Adrenal gland (tissue), 5 donors: ENCODE results near the gene HMBS.

Source experiments
- CTCF ChIP-seq, 6 experiments: fragments of 450-650 bp in 4 of 6; fragments of 200-600 bp in 2 of 6; sonication (generic) in 1 of 6; IDR thresholded peaks; 1 replicate in 5 of 6; 2 replicates in 1 of 6; pipeline versions ENCODE4 v1.5.1 to v1.8.0; 2016 to 2021; ENCODE audit warnings: antibody characterized with exemption in 6 of 6, mild to moderate bottlenecking in 2 of 6, moderate library complexity in 1 of 6
- POLR2A ChIP-seq, 2 donors: fragments of 450-650 bp; IDR thresholded peaks; one replicate each; pipeline ENCODE4 v1.6.1; 2017; ENCODE audit warnings: antibody characterized with exemption in 2 of 2, mild to moderate bottlenecking in 2 of 2, moderate library complexity in 1 of 2
- donor health status: DM: no; HTN: no; CAD: no.

DNA sequence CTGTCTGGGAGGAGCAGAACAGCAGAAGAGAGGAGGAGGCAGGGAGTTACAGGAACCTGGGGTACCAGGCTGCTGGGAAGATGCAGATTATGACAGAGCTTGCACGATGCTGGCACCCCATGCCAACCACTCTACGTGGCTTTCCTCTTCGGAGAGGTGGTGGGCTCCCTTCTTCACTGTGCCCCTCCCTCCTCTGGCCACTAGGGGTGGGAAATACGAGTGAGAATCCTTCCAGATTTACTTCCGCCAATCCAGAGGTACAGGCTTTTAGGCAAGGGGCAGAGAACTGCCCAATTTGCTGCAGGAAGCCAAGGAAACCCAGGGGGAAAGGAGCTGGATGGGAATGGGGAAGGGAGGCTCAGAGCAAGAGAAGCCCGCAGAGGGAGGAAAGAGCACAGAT is 40.0 kb upstream of the HMBS start:
- TF ChIP-seq POLR2A (IDR thresholded peaks at IDR 0.05) (no peak), CTCF (IDR thresholded peaks at IDR 0.05) (no peak)
